ENCODE measurements around the gene CCDC170. TPM values are rescaled to one million over a fixed set of nuclear protein-coding genes. Genes with fewer than 3 reads are reported as not detected.

CCDC170 gene
- total and polyA plus RNA-seq, 12 donors, result 0.13 to 1.6 (median 0.35) TPM

- no peak overlapping the region for H3K27ac ChIP-seq
- peaks cover 0 to 23% (median 10%) of the 10 kb centered on the region in 11 donors for H3K9me3 ChIP-seq
- intact Hi-C loops (cut with DNase I), result no loop called here
- H3K27me3 ChIP-seq, result no peaks in the 10 kb centered on the region
- no peaks in the 10 kb centered on the region for H3K4me1 ChIP-seq
- ATAC-seq (no peak), DNase-seq (no peak)
- no peak overlapping the region for H3K4me3 ChIP-seq
- TF ChIP-seq, protein P1, sequence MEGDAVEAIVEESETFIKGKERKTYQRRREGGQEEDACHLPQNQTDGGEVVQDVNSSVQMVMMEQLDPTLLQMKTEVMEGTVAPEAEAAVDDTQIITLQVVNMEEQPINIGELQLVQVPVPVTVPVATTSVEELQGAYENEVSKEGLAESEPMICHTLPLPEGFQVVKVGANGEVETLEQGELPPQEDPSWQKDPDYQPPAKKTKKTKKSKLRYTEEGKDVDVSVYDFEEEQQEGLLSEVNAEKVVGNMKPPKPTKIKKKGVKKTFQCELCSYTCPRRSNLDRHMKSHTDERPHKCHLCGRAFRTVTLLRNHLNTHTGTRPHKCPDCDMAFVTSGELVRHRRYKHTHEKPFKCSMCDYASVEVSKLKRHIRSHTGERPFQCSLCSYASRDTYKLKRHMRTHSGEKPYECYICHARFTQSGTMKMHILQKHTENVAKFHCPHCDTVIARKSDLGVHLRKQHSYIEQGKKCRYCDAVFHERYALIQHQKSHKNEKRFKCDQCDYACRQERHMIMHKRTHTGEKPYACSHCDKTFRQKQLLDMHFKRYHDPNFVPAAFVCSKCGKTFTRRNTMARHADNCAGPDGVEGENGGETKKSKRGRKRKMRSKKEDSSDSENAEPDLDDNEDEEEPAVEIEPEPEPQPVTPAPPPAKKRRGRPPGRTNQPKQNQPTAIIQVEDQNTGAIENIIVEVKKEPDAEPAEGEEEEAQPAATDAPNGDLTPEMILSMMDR (IDR thresholded peaks at IDR 0.05), result no peak
- no peaks in the 10 kb centered on the region for H3K36me3 ChIP-seq
- 26 to 34% methylated on average over 6 of the region's 6 CpGs for WGBS, 2 donors
Measured at GRCh38 chr6:151589667-151590066, 95.8 kb downstream of the CCDC170 start.

DNA sequence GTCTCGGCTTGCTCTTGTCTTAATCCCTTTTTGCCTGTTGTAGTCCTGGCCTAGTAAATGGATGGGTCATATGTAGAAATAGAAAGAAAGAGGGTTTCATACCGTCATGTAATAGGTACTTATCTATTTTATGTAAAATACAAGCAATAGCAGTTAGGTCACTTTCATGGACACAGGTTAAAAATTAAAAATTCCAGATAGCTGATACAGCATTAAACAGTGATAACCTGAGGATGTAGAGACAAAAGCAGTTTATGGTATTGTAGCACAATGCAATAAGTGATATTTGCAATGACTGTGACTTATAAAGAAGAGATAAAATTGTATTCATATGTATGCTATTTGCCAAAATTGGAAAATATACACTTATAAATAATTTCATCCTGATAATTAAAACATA lies 96.9 kb downstream of the CCDC170 start:
- DNase-seq (no peak), ATAC-seq (no peak)
- intact Hi-C loops (cut with DNase I), result no loop called here
- no peaks in the 10 kb centered on the region for H3K36me3 ChIP-seq
- H3K4me3 ChIP-seq, result no peak overlapping the region
- 76 to 82% methylated on average over 2 of the region's 2 CpGs for WGBS, 2 donors
- H3K27me3 ChIP-seq, result no peaks in the 10 kb centered on the region
- H3K27ac ChIP-seq, result no peak overlapping the region
- H3K9me3 ChIP-seq, result peaks cover 0 to 23% (median 10%) of the 10 kb centered on the region in 11 donors
- TF ChIP-seq, protein P1 (IDR thresholded peaks at IDR 0.05), result no peak
- H3K4me1 ChIP-seq, result no peaks in the 10 kb centered on the region

DNA sequence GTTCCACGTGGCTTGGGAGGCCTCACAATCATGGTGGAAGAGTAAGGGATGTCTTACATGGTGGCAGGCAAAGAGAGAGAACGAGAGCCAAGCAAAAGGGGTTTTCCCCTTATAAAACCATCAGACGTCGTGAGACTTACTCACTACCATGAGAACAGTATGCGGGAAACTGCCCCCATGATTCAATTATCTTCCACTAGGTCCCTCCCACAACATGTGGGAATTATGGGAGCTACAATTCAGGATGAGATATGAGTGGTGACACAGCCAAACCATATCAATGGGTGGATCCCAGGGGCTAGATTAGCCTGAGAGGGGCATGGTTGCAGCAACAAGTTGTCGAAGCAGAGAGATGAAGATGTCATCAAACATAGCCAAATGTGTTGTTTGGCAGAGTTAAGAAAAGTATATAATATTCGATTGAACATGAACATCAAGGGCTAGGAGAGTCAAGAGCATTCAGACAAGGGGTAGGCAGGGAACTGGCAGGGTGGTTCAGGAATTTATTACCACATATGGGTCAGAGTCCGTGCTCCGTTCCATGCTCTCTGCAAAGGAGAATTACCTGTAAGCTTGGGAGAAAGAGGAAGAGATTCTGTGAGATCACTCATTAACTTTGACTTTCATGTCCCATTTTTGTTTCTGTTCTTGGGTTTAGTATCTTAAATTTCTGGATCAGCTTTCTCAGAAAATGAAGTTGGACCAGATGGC lies 98.8 kb downstream of the CCDC170 start:
- TF ChIP-seq, protein P1 (IDR thresholded peaks at IDR 0.05), result no peak
- Histone ChIP-seq H3K4me3 (no peak overlapping the region), H3K27me3 (no peaks in the 10 kb centered on the region), H3K27ac (no peak overlapping the region), H3K9me3 (peaks cover 0 to 23% (median 10%) of the 10 kb centered on the region in 11 donors), H3K36me3 (no peaks in the 10 kb centered on the region), H3K4me1 (no peaks in the 10 kb centered on the region)
- intact Hi-C loops (cut with DNase I), result no loop called here
- 85 to 87% methylated on average over 9 of the region's 9 CpGs for WGBS, 2 donors
- DNase-seq (no peak), ATAC-seq (no peak)

DNA sequence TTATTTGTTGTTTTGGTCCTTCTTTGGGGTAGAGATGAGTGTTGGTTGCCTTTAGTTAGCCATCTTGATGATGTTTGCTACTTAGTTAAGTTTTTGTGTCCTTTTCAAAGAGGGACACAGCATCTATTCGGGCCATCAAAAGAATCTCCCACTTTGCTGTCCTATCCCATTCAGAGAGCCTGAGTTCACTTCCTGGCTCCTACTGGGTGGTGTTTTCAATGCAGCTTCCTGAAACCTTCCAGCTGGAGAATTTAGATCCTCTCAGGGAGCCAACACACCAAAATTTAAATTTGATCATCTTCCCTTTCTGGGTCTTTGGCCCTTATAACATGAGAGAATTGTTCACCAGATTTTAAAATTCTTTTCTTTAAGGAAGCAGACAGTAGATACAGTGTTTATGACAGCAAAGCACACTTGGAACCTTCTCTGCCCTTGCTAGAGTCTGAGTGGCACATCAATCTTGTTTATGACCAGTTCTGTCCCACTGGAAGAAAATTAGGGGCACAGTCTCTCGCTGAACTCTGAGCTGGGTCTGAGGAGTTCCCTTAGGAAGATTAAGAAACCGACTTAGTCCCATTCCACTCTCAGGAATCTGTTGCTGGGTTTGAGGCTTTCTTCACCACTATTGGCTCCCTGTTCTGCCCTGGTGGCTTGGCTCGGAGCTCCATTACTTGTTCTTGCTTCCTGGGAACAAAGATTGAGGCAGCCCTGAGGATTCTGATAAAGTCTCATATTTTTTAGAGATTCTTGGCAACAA lies 115.5 kb downstream of the CCDC170 start:
- WGBS, 2 donors, result 42 to 55% methylated on average over 4 of the region's 4 CpGs
- TF ChIP-seq, protein P1 (IDR thresholded peaks at IDR 0.05), result no peak
- peak; percentile 77 to 94 (median 84) for ATAC-seq
- intact Hi-C loops (cut with DNase I), result no loop called here
- Histone ChIP-seq H3K4me1 (peaks cover 0 to 6% (median 0%) of the 10 kb centered on the region in 9 donors), H3K27me3 (peaks cover 0 to 6% (median 0%) of the 10 kb centered on the region in 7 donors), H3K4me3 (no peak overlapping the region), H3K27ac (peak overlapping the region in 9 of 10 donors; percentile 44 to 84 (median 65)), H3K36me3 (no peaks in the 10 kb centered on the region), H3K9me3 (peaks cover 0 to 19% (median 0%) of the 10 kb centered on the region in 11 donors)
- peak; percentile 24 to 42 for DNase-seq
